ENCODE results near the gene CCDC30.

- no peak for TF ChIP-seq CTCF (IDR thresholded peaks at IDR 0.05)
- TF ChIP-seq POLR2A (IDR thresholded peaks at IDR 0.05; ENCODE audit: low read depth): no peak
- no peak for TF ChIP-seq POLR2AphosphoS5 (IDR thresholded peaks at IDR 0.05)
- no peak for TF ChIP-seq EP300 (IDR thresholded peaks at IDR 0.05)
These were observed 40.3 kb upstream of the CCDC30 start for GRCh38 chr1:42422737-42423136.

Data from esophagus muscularis mucosa (tissue), 4 donors.